GM12865 (cell line): ENCODE measurements around the gene DIAPH2.

Experiments used
- DNase-seq: peaks from one replicate; pipeline ENCODE4 v3.0.0; 2010; ENCODE audit warnings: low read depth
- H3K4me3 ChIP-seq: 2 replicates; pipeline ENCODE4 v1.5.1; 2011; ENCODE audit warnings: mild to moderate bottlenecking, low read depth, low read length, control low read depth
- CTCF ChIP-seq: IDR thresholded peaks from 2 replicates; pipeline ENCODE4 v1.5.1; 2011; ENCODE audit warnings: low read length, control low read depth, low read depth, inconsistent platforms; ENCODE audit not compliant: insufficient read depth; ENCODE audit errors: missing control alignments

The DIAPH2 gene

GRCh38 chrX:96792047-96792446 is 107.4 kb downstream of the DIAPH2 start:
- H3K4me3 ChIP-seq, result no peak overlapping the region
- no peak for DNase-seq
- TF ChIP-seq CTCF, result no peak

- H3K4me3 ChIP-seq, result no peak overlapping the region
- TF ChIP-seq CTCF, result no peak
- no peak for DNase-seq
Measured at GRCh38 chrX:96798982-96799381, 114.3 kb downstream of the DIAPH2 start.

- no peak overlapping the region for H3K4me3 ChIP-seq
- DNase-seq, result no peak
- no peak for TF ChIP-seq CTCF
Measured at GRCh38 chrX:96807318-96807717, 122.7 kb downstream of the DIAPH2 start.

GRCh38 chrX:96820935-96821334 is 136.3 kb downstream of the DIAPH2 start:
- no peak for DNase-seq
- no peak for TF ChIP-seq CTCF

GRCh38 chrX:96824166-96824565 is 139.5 kb downstream of the DIAPH2 start:
- no peak overlapping the region for H3K4me3 ChIP-seq
- TF ChIP-seq CTCF, result no peak
- DNase-seq, result no peak

More at GRCh38 chrX:96820935-96821334, 136.3 kb downstream of the DIAPH2 start:
- H3K4me3 ChIP-seq, result no peak overlapping the region

GRCh38 chrX:96833333-96833732 is 148.7 kb downstream of the DIAPH2 start:
- DNase-seq, result no peak
- TF ChIP-seq CTCF, result no peak
- H3K4me3 ChIP-seq, result no peak overlapping the region

GRCh38 chrX:96834137-96834536 is 149.5 kb downstream of the DIAPH2 start:
- DNase-seq, result no peak
- no peak overlapping the region for H3K4me3 ChIP-seq
- no peak for TF ChIP-seq CTCF
